Measurements from ENCODE around the gene CST6.
"Not testable (repeated sequence)": the region's sequence is repeated elsewhere in the genome, so short reads cannot be mapped to it uniquely, and the experiment has no call there.

CST6 gene

DNA sequence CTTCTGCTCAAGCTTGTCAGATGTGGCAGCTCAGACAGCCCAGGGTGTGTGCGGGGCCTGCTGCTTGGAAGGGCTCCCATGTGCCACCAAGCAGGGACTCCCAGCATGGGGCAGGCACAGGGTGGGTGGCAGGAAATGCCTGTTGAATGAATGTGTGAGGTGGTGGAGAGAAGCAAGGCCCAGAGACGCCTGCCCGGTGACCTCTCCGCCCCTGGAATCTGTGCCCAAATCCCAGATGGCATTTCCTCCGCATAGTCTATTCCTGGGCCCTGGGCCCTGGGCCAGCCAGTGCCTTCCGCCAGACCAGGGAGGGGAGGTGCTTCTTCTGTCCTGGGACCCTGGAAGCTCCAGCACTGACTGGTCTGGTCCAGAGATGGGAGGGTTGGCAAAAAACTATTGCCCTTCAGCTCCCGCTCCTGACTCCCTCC is 3.7 kb downstream of the CST6 start:
- Mint-ChIP-seq H3K4me3 (no peak overlapping the region), H3K27ac (no peak overlapping the region), H3K9me3 (no peaks in the 10 kb centered on the region), H3K27me3 (peaks cover 17 to 25% of the 10 kb centered on the region in 2 donors), H3K4me1 (peaks cover 3 to 17% of the 10 kb centered on the region in 2 donors), H3K36me3 (no peaks in the 10 kb centered on the region)
- no peak for DNase-seq
- no peak for ATAC-seq (replicated peaks)

DNA sequence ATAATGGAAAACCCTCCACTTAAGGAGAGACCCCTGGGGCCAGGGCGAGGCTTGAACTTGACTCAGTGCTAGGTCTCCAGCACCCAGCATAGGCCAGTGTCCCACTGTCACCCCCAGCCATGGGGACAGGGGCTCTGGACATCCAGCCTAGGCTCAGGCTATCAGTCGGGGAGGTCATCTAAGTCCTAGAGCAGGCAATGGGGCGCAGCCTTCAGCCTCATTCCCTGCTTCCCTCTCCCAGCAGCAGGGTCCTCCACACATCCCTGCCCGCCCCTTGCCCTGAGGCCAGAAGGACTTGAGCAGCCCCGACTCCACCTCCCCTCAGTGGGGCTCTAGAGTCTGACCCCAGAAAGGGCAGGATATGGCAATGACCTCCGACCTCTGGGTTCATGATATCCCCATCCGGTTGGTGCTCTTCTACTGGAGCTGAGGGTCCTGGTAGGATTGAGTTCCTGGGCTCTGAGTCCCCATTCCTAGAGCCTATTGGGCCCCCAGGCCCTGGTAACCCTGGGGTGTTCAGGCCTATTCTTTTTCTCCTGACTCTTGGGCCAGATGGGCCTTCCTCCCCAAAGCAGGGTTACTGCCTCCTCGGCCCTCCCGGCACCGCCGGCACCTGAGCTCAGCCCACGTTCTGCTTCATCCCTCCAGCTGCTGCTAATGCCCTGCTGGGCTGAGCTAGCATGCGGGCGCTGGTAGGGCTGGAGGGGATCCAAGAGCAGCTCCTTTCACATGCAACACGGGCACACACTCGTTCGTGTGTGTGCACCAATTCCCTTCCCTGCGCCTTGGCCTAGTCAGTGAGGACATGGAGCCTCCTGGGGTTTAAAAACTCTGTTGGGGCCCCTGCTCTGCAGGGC is 4.4 kb downstream of the CST6 start:
- H3K9me3 Mint-ChIP-seq, result no peaks in the 10 kb centered on the region
- H3K27me3 Mint-ChIP-seq, result peaks cover 15 to 25% of the 10 kb centered on the region in 2 donors
- H3K4me3 Mint-ChIP-seq, result no peak overlapping the region
- H3K36me3 Mint-ChIP-seq, result no peaks in the 10 kb centered on the region
- H3K4me1 Mint-ChIP-seq, result peaks cover 6 to 24% of the 10 kb centered on the region in 2 donors
- ATAC-seq (replicated peaks), result no peak
- no peak overlapping the region for H3K27ac Mint-ChIP-seq
- no peak for DNase-seq

GRCh38 chr11:66016793-66017177 is 5.0 kb downstream of the CST6 start:
- H3K4me3 Mint-ChIP-seq, result no peak overlapping the region
- H3K36me3 Mint-ChIP-seq, result no peaks in the 10 kb centered on the region
- no peak for ATAC-seq (replicated peaks)

GRCh38 chr11:66017321-66017720 is 5.5 kb downstream of the CST6 start:
- no peak overlapping the region for H3K27ac Mint-ChIP-seq

More at GRCh38 chr11:66016793-66017177, 5.0 kb downstream of the CST6 start:
- Mint-ChIP-seq H3K4me1 (peaks cover 6 to 21% of the 10 kb centered on the region in 2 donors), H3K27me3 (peaks cover 15 to 26% of the 10 kb centered on the region in 2 donors), H3K27ac (no peak overlapping the region), H3K9me3 (no peaks in the 10 kb centered on the region)
- no peak for DNase-seq

DNA sequence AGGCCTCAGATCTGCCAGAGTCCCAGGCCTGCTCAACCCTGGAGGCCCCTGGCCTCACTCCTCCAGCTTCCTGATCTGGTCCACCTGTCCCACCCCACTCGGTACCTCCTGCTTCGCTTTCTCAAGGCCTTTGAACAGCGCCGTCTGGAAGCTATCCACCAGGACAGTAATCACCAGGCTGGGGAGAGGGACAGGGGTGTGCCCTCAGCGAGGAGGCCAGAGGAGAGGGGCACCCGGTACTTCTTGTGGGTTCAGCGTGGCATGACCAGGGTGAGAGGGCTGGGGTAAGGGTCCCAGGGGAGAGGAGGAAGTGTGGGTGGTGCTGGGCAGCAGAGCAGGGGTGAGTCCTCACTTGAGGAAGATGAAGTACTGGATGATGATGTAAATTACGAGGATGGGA is 8.4 kb downstream of the CST6 start:
- peaks cover 7 to 21% of the 10 kb centered on the region in 2 donors for H3K27me3 Mint-ChIP-seq
- peaks cover 10 to 27% of the 10 kb centered on the region in 2 donors for H3K4me1 Mint-ChIP-seq
- DNase-seq (no peak), ATAC-seq (replicated peaks) (no peak)
- no peaks in the 10 kb centered on the region for H3K9me3 Mint-ChIP-seq
- H3K27ac Mint-ChIP-seq, result no peak overlapping the region
- no peak overlapping the region for H3K4me3 Mint-ChIP-seq
- no peaks in the 10 kb centered on the region for H3K36me3 Mint-ChIP-seq

More at GRCh38 chr11:66017321-66017720, 5.5 kb downstream of the CST6 start:
- no peaks in the 10 kb centered on the region for H3K36me3 Mint-ChIP-seq
- H3K27me3 Mint-ChIP-seq, result peaks cover 11 to 24% of the 10 kb centered on the region in 2 donors
- H3K9me3 Mint-ChIP-seq, result no peaks in the 10 kb centered on the region
- DNase-seq (no peak), ATAC-seq (replicated peaks) (no peak)
- no peak overlapping the region for H3K4me3 Mint-ChIP-seq
- peaks cover 6 to 26% of the 10 kb centered on the region in 2 donors for H3K4me1 Mint-ChIP-seq

GRCh38 chr11:66020618-66021357 is 9.0 kb downstream of the CST6 start:
- H3K27ac Mint-ChIP-seq, result no peak overlapping the region
- H3K4me1 Mint-ChIP-seq, result peaks cover 10 to 27% of the 10 kb centered on the region in 2 donors
- H3K4me3 Mint-ChIP-seq, result no peak overlapping the region
- ATAC-seq (replicated peaks) (peak in 1 of 2 donors; percentile 32), DNase-seq (no peak)
- H3K9me3 Mint-ChIP-seq, result no peaks in the 10 kb centered on the region
- no peaks in the 10 kb centered on the region for H3K36me3 Mint-ChIP-seq
- H3K27me3 Mint-ChIP-seq, result peaks cover 10 to 21% of the 10 kb centered on the region in 2 donors

GRCh38 chr11:66022401-66023185 is 10.8 kb downstream of the CST6 start:
- H3K27me3 Mint-ChIP-seq, result peaks cover 10 to 21% of the 10 kb centered on the region in 2 donors
- H3K4me1 Mint-ChIP-seq, result peaks cover 10 to 23% of the 10 kb centered on the region in 2 donors
- DNase-seq (peak; percentile 60), ATAC-seq (replicated peaks) (peak; percentile 87 to 90)
- H3K27ac Mint-ChIP-seq, result no peak overlapping the region
- no peaks in the 10 kb centered on the region for H3K9me3 Mint-ChIP-seq
- peak overlapping the region; percentile 43 to 62 for H3K4me3 Mint-ChIP-seq
- no peaks in the 10 kb centered on the region for H3K36me3 Mint-ChIP-seq

- H3K27me3 Mint-ChIP-seq, result peaks cover 10 to 23% of the 10 kb centered on the region in 2 donors
- peaks cover 10 to 23% of the 10 kb centered on the region in 2 donors for H3K4me1 Mint-ChIP-seq
- not testable (repeated sequence) for H3K9me3 Mint-ChIP-seq; H3K27ac Mint-ChIP-seq; H3K4me3 Mint-ChIP-seq; DNase-seq; H3K36me3 Mint-ChIP-seq; ATAC-seq (replicated peaks)
Observed at GRCh38 chr11:66023186-66023440, 11.3 kb downstream of the CST6 start.

- no peak within 1 kb of the TSS for H3K27ac Mint-ChIP-seq
- H3K4me1 Mint-ChIP-seq, result peaks cover 4 to 12% of the 10 kb centered on the region in 2 donors
- H3K9me3 Mint-ChIP-seq, result no peaks in the 10 kb centered on the region
- H3K4me3 Mint-ChIP-seq, result no peak within 1 kb of the TSS
- peaks cover 10 to 29% of the 10 kb centered on the region in 2 donors for H3K27me3 Mint-ChIP-seq
- DNase-seq (no peak), ATAC-seq (replicated peaks) (no peak)
- H3K36me3 Mint-ChIP-seq, result no peaks in the 10 kb centered on the region
Observed at GRCh38 chr11:66026017-66026529, 14.3 kb downstream of the CST6 start, which contains the start of gene CATSPER1. Gene CATSPER1 (minus strand): TSS chr11:66026479. CDS start chr11:66026379, 100 bp downstream.

DNA sequence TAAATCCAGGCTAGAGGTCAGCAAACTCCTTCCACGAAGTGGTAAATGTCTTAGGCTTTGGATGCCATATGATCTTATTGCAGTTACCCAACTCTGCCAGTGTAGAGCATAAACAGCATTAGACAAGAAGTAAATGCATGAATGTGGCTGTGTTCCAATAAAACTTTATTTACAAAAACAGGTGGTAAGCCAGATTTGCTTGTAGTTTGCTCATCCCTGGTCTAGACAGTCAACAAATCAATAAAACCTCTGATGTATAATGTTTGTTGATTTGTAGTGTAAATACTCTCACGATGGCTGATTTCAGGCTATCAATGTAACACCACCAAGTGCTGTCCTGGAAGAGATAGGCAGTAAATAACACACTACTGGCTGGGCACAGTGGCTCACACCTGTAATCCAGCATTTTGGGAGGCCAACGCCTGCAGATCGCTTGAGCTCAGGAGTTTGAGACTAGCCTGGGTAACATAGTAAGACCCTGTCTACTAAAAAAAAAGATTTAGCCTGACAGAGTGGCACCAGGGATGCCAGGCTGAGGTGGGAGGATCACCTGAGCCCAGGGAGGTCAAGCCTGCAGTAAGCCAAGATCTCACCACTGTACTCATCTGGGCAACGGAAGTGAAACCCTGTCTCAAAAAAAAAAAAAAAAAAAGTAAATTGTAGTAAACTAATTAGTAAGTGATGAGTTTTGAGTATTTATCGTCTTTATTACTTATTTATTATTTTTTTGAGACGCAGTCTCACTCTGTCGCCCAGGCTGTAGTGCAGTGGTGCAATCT is 21.3 kb downstream of the CST6 start:
- Mint-ChIP-seq H3K4me3 (no peak overlapping the region), H3K4me1 (no peaks in the 10 kb centered on the region), H3K27me3 (peaks cover 15 to 32% of the 10 kb centered on the region in 2 donors), H3K9me3 (no peaks in the 10 kb centered on the region), H3K27ac (no peak overlapping the region), H3K36me3 (no peaks in the 10 kb centered on the region)
- ATAC-seq (replicated peaks) (no peak), DNase-seq (no peak)

DNA sequence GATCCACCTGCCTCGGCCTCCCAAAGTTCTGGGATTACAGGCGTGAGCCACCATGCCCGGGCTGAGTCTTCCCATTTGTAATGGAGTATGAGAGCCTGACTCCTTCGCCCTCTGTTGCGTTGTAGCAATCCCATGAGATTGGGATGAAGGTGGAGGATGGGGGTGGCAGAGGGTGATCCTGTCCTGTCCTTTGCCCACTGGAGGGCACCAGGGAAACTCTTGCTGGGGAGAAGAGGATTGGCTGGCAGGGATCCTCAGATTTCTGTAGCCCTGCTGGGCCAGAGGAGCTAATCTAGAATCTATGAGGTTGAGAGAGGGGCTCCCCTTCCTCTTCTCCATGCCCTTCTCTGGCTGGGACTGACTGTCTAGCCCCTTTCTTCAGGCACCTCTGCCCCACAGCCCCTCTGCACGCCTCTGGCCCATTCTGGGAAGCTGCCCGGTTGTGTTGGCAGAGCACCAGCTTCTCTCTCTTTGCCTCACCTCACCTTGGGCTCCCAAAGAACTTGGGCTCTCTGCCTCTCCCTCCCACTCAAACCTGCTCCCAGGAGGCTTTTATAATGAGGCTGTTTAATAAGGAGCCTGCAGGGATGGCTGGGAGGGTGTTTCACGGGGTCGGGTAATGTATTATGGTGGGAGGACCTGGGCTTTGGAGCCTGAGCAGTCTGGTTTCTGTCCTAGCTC is 24.0 kb downstream of the CST6 start:
- Mint-ChIP-seq H3K4me1 (no peaks in the 10 kb centered on the region), H3K36me3 (no peaks in the 10 kb centered on the region), H3K4me3 (no peak overlapping the region), H3K27ac (no peak overlapping the region), H3K9me3 (no peaks in the 10 kb centered on the region), H3K27me3 (peaks cover 19 to 27% of the 10 kb centered on the region in 2 donors)
- DNase-seq, result no peak
- no peak for ATAC-seq (replicated peaks)

DNA sequence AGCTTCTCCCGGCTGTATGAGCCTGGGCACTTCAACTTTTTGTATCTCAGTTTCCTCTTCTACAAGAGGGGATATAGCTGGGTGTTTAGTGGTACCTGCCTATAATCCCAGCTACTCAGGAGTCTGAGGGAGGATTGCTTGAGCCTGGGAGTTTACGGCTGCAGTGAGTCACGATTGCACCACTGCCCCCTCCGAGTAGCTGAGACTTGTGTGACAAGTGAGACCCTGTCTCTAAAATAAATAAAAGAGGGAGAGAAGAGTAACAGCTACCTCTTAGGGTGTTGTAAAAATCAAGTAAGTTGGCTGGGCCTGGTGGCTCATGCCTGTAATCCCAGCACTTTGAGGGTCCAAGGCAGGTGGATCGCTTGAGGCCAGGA is 24.5 kb downstream of the CST6 start:
- Mint-ChIP-seq H3K27me3 (peaks cover 19 to 27% of the 10 kb centered on the region in 2 donors), H3K27ac (no peak overlapping the region), H3K36me3 (no peaks in the 10 kb centered on the region), H3K4me3 (no peak overlapping the region), H3K9me3 (no peaks in the 10 kb centered on the region), H3K4me1 (no peaks in the 10 kb centered on the region)
- no peak for ATAC-seq (replicated peaks)
- no peak for DNase-seq

GRCh38 chr11:66037327-66037726 is 25.5 kb downstream of the CST6 start:
- Mint-ChIP-seq H3K27me3 (peaks cover 19 to 27% of the 10 kb centered on the region in 2 donors), H3K9me3 (no peaks in the 10 kb centered on the region), H3K4me1 (no peaks in the 10 kb centered on the region), H3K36me3 (no peaks in the 10 kb centered on the region), H3K27ac (no peak overlapping the region), H3K4me3 (no peak overlapping the region)
- no peak for DNase-seq
- no peak for ATAC-seq (replicated peaks)

Measured in stimulated activated naive B cell treated with anti-CD40 and anti-IgM and Interleukin-4, amounts not matched to agents 10 μg/mL and 1 μg/mL and 100 μg/mL, for 72 hours (primary cell).